SW480 (cell line): ENCODE data around the gene MSRB3.
A peak's percentile ranks its signal among the peaks of the same experiment; 100 is the strongest.
"Not testable (repeated sequence)": the region's sequence is repeated elsewhere in the genome, so short reads cannot be mapped to it uniquely, and the experiment has no call there.

ENCODE experiments used
- DNase-seq: peaks from one replicate; pipeline ENCODE4 v3.0.0-alpha.2; 2016; ENCODE audit warnings: low spot score

MSRB3 gene

DNA sequence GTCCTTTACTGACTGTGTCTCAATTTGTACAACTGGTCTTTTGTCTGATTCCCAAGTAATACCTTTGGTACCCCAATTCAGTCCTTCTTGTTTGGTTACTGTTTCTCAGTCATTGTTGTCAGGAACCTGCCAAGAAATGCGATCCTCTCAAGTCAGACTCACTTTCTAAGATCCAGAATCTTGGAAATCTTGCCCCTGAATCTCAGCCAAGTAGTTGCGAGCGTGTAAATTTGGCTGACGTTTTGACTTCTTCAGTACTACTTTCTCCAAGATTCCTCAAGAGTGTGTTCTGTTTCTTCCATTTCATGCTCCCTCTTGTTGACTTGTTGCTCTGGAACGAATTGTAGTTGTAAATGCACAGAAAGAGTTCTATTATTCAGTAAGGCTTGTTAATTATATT, 114.0 kb downstream of the MSRB3 start:
- no peak for DNase-seq

DNA sequence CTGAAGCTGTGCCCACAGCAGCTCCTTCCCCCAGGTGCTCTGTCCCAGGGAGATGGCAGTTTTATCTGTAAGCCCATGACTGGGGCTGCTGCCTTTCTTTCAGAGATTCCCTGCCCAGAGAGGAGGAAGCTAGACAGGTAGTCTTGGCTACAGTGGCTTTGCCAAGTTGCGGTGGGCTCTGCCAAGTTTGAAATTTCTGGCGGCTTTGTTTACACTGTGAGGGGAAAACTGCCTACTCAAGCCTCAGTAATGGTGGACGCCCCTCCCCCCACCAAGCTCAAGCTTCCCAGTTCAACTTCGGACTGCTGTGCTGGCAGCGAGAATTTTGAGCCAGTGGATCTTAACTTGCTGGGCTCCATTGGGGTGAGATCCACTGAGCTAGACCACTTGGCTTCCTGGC, 124.7 kb downstream of the MSRB3 start:
- no peak for DNase-seq

DNA sequence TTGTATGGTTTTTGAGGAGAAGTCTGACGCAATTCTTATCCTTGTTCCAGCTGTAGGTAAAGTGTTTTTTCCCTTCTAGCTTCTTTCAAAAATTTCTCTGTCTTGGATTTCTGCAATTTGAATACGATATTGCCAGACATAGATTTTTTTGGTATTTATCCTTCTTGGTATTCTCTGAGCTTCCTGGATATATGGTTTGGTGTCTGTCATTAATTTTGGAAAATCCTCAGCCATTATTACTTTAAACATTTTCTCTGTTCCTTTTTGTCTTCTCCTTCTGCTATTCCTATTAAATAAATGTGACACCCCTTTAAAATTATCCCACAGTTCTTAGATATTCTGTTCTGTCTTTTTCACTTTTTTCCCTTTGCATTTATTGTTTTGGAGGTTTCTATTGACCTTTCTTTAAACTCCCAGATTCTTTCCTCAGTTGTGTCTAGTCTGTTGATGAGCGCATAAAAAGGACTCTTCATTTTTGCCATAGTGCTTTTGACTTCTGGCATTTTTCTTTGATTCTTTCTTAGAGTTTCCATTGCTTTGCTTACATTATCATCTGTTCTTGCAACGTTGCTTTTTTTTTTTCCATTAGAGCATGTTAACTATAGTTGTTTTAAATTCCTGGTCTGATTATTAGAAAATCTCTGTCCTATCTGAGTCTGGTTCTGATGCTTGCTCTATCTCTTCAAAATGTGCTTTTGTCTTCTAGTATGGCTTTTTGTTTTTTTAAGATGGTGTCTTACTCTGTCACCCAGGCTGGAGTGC, 129.1 kb downstream of the MSRB3 start:
- no peak for DNase-seq

DNA sequence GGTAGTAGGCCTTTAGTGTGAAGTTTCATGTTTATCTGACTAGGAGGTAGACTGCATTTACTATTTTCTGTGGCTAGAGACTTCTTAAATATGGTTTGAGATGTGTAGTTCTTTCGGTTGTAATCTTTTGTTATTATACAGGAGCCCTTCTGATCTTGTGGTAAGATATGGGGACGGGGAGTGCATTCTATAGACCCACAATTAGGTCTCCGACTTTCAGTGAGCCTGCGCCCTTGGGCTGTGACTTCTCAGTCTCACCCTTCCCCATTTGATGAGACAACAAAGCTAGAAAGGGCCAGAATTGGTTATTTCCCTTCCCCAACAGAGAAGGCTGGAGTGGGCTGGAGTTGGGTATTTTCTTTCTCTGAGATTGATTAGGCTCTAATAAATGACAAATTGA, 130.0 kb downstream of the MSRB3 start:
- DNase-seq = no peak

DNA sequence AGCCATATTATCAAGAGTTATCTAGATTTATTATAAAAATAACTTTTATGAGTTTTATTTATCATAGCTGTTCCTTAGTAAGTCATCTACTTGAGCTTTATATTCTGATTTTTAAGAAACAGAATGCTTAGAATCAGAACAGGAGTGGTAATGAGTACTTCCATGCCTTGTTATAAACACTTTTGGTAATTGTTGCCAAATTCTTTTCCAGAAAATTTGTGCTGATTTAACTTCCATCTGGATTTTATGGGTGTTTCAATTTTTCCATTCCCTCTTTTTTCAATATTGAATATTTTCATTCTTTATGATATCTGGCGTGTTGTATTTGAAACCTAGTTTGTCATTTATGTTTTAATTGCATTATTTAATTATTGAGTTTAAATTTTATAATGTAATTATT, 131.2 kb downstream of the MSRB3 start:
- no peak for DNase-seq

DNA sequence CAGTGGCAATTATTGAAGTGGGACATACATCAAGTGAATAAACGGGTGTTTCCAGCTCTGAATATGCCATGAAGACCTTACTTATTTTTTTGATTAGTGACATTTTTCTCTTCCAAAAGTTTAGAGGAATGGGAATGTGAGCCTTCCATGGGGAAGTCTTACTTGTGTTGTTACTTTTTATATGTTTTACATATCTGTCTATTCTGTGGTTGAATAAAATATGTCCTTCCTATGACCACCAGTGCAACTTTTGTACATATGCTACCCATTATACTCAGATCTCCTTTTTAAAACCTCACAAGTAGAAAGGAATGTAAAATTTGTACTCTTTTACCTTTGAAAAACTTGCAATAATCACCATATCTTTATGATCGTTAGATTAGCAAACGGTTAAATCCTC, 132.7 kb downstream of the MSRB3 start:
- DNase-seq = no peak

DNA sequence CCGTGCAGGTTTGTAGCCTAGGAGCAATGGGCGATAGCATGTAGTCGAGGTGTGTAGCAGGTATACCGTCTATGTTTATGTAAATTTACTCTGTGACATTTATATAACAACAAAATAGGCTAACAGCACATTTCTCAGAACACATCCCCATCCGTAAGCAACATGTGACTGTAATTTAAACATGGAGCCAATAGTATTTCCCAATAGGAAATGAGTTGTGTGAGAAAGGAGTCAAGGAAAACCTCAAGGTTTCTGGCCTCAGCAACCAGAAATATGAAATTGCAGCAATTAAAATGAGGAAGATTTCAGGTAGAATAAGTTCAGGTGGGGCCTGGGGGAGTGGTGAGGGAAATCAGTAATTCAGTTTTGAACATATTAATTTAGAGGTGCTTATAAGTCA, 136.0 kb downstream of the MSRB3 start:
- no peak for DNase-seq

DNA sequence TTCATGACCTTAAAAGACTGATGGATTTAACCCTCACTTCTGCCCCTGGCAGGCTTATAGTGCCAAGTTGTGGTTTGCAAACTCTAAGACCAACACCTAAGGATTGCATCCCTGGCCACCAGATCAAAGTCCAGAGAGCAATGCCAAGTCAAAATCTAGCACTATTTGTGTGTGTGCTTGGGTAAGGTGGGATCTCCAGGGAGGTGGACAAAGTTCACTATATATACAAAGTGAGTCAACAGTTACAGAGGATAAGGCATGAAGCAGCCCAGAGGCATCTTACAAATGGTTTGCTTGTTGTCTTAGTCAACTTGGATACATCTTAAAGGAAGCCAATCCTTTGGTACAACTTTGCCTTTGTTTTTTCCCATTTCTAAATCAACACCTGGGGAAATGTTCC, 137.3 kb downstream of the MSRB3 start:
- DNase-seq = no peak

DNA sequence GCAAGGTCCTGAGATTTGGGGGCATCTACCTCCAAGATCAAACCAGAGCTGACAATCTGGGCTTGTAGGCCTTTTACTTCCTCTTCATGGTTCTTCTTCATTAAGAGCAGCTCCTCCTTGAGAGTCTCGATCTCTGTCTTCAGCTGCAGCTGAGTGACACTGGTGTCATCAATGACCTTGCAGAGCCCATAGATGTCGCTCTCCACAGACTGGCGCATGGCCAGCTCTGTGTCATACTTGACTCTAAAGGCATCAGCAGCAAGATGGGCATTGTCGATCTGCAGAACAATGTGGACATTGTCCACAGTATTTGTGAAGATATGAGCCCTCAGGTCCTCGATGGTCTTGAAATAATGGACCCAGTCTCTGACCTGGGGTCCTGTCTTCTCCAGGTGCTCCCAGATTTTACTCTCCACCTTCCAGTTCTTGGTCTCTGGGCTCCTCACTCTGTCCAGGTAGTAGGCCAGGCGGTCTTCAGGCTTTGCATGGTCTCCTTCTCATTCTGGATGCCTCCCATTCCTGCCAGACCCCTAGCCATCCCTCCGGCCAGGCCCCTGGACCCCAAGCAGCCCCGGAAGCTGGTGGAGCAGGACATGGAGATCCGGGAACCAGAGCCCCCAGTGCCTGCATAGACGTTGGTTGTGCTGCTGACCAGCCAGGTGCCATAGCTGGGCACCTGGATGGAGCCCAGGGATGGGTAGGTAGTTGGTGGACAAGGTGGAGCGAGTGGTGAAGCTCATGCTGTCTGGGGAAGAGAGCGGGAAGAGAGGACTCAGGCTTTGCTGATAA, 141.0 kb downstream of the MSRB3 start:
- DNase-seq = no peak

DNA sequence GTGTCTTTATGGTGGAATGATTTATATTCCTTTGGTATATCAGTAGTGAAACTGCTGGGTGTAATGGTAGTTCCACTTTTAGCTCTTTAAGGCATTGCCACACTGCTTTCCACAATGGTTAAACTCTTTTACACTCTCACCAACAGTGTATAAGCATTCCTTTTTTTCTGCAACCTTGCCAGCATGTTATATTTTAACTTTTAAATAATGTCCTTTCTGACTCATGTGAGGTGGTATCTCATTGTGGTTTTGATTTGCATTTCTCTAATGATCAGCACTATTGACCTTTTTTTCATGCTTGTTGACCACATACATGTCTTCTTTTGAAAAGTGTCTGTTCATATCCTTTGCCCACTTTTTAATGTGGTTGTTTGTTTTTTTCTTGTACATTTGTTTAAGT, 142.5 kb downstream of the MSRB3 start:
- peak; percentile 66 for DNase-seq

DNA sequence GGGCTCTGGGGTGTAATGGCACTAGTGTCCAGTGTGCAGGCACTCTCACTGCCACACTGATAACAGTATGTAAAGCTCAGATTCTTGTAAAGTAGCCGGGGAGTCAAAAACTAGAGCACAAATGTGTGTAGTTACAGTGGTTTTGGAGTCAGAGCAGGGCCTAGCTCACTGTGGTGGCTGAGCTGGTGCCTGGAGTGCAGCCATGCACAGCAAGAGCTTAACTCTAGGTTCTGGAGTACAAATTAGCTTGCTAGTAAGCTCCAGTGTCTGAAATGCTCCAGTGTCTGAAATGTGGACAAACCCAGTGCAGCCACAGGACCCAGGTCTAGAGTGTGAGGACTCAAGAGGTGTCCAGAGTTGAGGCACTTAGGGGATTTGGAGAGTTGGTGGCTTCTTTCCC, 149.2 kb downstream of the MSRB3 start:
- DNase-seq = no peak

DNA sequence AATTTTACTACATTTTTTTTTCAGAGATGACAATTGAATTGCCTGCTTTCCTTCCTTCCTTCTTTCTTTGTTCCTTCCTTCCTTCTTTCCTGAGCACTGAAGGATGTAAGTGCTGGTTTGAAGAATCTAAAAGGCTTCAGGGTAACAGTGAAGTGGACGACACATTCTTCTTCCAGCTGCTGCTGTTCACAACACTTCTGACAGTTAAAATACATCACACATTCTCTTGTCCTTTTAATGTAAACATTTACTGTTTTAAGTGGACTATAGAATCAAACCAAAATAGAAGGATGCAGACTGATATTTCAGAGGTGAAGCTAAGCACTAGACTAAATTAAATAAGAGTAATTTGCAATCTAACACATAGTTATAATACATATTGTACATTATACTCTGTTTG, 151.5 kb downstream of the MSRB3 start:
- no peak for DNase-seq

DNA sequence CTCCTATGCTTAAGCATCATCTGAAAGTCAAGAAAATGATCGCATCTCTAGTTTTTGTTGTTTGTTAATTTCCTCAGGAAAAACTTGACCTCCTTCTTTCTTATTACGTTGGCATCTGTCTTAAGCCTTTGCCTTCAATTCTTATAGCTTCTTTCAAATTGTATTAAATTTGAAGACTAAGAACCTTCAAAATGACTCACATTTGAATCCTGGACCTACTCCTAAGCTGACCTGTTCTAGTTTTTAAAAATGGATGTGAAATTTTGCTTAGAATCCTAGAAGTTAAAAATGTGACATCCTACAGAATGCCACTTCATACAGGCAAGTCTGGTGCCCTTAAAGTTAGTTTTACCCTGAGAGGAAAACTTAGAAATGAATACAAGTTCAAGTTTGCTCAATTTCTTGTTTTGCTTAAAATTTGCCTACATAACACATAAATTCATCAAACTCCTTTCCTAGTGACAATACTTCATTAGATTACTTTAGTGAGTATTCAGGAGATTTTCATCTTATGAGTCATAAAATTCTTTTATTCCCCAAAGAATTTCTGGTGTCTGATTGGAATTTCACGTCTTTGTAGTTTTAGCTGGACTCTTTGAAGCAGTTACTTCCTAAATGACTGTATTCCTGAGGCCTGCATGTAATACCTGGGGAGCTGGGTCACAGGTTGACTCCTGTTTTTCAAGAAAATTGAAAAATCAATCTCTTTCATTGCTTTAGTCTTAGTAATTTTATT, 152.3 kb downstream of the MSRB3 start:
- peak; percentile 68 for DNase-seq

DNA sequence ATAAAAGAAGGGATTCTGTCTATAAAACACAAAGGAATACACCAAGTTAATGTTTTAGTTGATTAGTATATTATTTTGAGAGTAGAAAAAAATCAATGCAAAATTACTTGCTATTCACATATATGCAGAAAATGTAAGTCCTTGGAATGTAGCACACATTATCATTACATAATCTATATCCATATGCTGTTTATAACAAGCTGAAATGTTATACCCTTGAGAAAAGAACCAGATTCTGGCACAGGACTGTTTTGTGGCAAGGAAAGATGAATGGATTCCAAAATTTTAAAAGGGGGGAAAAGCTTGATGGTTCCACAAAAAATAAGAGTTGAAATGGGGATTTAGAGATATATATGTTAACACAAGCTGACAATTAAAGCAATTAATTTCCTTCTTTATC, 153.6 kb downstream of the MSRB3 start:
- no peak for DNase-seq

DNA sequence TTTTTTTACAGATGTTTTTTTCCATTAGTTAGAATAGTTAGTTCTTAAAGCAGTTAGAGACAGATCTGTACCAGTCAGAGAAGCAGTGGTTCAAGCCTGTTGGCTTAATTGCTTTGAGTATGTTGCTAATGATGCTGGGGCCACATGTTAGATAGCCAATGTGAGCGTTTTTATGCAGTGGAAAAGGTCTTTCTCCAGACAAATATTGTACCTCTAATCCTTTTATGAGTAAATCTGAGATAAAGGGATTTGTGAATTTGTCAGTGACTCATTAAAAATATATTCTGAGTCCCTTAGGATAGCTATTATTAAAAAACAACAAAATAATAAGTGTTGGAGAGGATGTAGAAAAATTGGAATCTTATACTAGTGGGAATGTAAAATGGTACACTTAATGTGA, 154.2 kb downstream of the MSRB3 start:
- DNase-seq = no peak

DNA sequence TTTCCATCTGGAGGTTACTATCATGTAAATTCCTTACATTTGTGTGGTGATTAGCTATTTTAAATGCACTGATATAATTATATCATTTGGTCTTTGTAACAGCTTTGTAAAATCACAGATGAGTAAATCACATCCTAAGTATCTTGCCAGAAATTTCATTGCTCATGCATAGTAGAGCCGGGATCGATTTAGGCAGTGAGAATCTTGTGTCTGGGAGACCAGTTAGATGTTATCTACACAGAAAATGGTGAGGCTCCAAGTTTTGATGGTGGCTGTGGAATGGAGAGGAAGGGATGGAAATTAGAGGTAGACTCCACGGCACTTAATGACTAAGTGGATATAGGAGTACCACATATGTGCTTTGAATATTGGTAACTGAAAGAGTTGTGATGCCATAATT, 156.3 kb downstream of the MSRB3 start:
- no peak for DNase-seq

DNA sequence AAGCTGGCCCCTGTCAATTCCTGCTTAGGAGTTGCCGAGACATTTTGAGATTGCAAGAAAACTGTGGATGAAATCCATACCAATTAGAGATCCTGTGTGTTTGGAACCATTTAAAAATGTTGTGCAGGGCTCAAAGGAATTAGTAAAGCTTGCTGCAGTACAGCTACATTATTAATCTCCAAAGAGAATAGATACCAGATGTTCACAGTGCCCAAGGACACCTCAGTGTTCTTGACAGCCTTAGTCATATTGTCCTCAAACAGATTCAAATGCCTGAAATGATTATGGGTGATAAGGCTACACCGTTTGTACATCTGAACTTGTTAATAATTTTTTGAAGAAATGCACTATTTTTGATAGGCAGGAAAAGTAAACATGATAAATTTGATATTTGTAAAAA, 164.6 kb downstream of the MSRB3 start:
- DNase-seq = no peak

DNA sequence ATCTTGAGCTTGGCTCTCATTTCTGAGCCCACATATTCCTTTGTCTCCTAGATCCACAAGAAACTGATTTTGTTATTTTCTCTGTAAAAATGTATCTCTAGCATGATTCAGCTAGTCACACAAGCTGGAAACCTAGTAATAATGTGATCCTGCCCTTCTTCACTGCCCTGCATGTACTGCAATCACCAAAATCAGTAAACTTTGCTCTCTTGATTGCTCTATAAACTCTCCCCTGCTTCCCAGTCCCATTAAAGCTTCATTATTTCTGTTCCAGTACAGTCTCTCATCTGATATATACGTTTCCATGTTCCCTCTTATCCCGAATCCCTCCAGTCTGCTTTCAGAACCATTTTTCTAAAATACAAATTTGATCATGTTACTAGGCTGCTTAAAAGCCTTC, 166.5 kb downstream of the MSRB3 start:
- no peak for DNase-seq

DNA sequence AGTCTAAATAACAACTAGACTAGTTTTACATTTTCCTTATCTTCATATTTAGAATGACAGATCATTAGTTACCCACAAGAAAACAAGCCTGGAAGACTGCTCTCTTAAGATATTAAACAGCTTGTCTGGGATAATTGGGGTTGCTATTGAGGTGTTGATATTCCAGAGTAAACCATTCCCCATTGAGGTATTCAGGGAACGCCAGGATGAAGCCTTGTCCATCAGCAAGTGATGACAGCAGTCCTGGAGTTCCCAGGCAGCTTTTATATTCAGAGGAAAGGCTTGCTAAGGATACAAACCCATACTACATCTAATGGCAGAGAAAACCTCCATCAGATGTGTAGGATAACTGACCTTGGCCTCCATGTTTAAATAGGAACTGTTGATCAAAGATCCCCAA, 168.4 kb downstream of the MSRB3 start:
- no peak for DNase-seq

DNA sequence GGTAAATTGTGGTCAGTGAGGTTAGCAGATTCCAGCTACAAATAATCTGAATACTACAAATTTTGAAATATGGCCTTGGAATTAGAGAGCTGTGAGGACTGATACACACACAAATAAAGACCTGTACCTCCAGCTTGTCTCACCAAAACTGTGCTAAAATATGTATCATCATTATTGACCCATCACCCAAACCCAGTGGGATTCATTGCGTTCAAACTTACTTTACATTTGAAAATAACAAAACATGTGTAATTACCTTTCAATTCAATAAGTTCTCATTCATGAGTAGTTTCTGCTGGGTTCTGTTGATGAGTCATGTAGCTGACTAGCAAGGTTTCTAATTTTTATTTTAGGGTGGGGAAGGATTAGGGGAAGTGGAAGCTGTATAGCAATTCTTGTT, 170.9 kb downstream of the MSRB3 start:
- DNase-seq = no peak

DNA sequence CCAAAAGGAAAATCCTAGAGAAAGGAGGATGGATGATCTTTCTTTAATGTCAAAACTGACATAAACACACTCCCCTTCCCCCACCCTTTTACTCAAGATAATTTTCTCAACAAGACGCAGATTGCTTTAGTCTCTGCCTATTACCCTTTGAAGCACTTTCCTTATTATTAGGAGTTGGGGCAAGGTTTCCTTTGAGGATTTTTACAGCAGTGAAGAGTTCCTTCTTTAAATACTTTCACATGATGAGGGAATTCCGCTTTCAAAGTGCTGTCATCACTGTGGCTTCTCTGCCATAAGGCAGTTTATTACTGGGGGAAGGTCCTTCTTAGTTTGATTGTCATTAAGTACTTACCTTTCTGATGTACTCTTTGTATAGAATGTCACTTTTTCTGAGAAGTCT, 172.1 kb downstream of the MSRB3 start:
- DNase-seq = no peak

DNA sequence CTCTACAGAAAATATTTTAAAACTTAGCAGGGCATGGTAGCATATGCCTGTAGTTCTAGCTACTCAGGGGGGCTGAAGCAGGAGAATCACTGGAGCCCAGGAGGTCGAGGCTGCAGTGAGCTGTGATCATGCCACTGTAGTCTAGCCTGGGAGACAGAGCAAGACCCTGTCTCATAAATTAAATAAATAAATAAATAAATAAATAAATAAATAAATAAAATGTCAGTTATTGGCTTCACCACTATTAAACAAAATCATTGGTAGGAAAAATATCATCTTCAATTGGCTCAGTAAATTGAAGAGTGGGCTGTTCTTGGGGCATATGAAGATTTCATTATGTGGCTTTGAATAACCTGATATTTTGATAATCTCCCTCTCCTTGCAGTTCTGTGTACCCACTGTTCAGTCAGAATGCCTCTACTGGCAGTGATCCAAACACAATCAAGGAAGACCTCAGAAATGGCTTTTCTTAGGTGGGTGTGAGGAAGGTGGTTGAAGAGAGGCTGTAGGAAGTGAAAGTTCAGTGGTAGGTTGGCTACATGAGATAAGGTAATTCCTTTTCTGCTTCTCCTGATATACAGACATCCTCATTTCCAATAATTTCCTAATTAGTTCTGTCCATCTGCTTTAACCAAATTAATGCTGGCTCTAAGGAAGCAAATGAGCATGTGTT, 175.8 kb downstream of the MSRB3 start:
- DNase-seq = no peak

DNA sequence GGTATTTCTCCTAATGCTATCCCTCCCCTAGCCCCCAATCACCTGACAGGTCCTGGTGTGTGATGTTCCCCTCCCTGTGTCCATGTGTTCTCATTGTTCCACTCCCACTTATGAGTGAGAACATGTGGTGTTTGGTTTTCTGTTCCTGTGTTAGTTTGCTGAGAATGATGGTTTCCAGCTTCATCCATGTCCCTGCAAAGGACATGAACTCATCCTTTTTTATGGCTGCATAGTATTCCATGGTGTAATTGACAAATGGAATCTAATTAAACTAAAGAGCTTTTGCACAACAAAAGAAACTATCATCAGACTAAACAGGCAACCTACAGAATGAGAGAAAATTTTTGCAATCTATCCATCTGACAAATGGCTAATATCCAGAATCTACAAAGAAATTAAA, 178.9 kb downstream of the MSRB3 start:
- DNase-seq = not testable (repeated sequence)
